Camera-type eye (tissue), 1 donor: Measurements from ENCODE around the gene TMEM19. TPM values are rescaled to one million over a fixed set of nuclear protein-coding genes. Genes with fewer than 3 reads are reported as not detected.

Source experiments
- total RNA-seq: library from RNA; depleted of rRNA; stranded (reverse); fragments of >200 nt; gene quantifications from one replicate; pipeline ENCODE4 v1.2.3, GENCODE V29; 2014

Gene TMEM19
- total RNA-seq, result 24.1 TPM

GRCh38 chr12:71685914-71686657 is at the start of gene TMEM19:
Gene TMEM19, plus strand, starts transcription at chr12:71686082. Its CDS starts 599 bp downstream, at chr12:71686681.

GRCh38 chr12:71663561-71664410 is 22.1 kb upstream of the TMEM19 start, which contains the start of the genes THAP2 and ZFC3H1:
Gene THAP2, plus strand, starts transcription at chr12:71664301. Its CDS starts 209 bp downstream, at chr12:71664510.
Gene ZFC3H1, minus strand, starts transcription at chr12:71663848. Its CDS starts 238 bp downstream, at chr12:71663610.

Other genes starting within 250 kb of the TMEM19 start
- 7.6 TPM for gene LGR5, start 246.3 kb upstream of the TMEM19 start, total RNA-seq
- gene ZFC3H1, start 22.2 kb upstream of the TMEM19 start, total RNA-seq, result 138 TPM
- 13.4 TPM for gene THAP2, start 21.8 kb upstream of the TMEM19 start, total RNA-seq
- 49.5 TPM for gene RAB21, start 68.8 kb downstream of the TMEM19 start, total RNA-seq
- gene TBC1D15, start 153.7 kb downstream of the TMEM19 start, total RNA-seq, result 79.5 TPM